ENCODE results near the gene PLA2G2F. TPM values are rescaled to one million over a fixed set of nuclear protein-coding genes. Genes with fewer than 3 reads are reported as not detected.

PLA2G2F gene
- total and polyA plus RNA-seq, 2 of the 8 experiments (the other 6 are each of a cell fraction or from before 2014, with no cell fraction given): not detected

- TF ChIP-seq CHD7 (IDR thresholded peaks at IDR 0.05; ENCODE audit: insufficient replicate concordance, low read length) (no peak), TCF12 (IDR thresholded peaks at IDR 0.05; ENCODE audit: low read depth, low read length) (no peak), TAF7 (optimal IDR thresholded peaks at IDR 0.05; ENCODE audit: borderline replicate concordance, low read depth, low read length) (no peak), GTF2F1 (IDR thresholded peaks at IDR 0.05; ENCODE audit: borderline replicate concordance, low read depth, low read length) (no peak), TEAD4 (IDR thresholded peaks at IDR 0.05; ENCODE audit: low read depth, low read length) (no peak), POLR2A (IDR thresholded peaks at IDR 0.05; ENCODE audit: control extremely low read depth in 1 of 2, low read depth in 2 of 2, low read length in 2 of 2) (no peak), SUZ12 (IDR thresholded peaks at IDR 0.05; ENCODE audit: low read length) (no peak), EGR1 (IDR thresholded peaks at IDR 0.05; ENCODE audit: borderline replicate concordance, low read depth, low read length) (no peak), MAFK (IDR thresholded peaks at IDR 0.05; ENCODE audit: low read depth, low read length) (no peak), ZNF274 (IDR thresholded peaks at IDR 0.05; ENCODE audit: borderline replicate concordance, extremely low read depth, low read length) (no peak)
Measured at GRCh38 chr1:20168564-20169491, 29.7 kb downstream of the PLA2G2F start (continued).
